OCI-LY1 (cell line): ENCODE data around the gene HDAC8.

Experiments
- H2AFZ ChIP-seq: fragments of 200-600 bp; sonication (generic), shearing (Covaris generic); 2 replicates; pipeline ENCODE4 v1.6.0; 2014; ENCODE audit warnings: antibody characterized with exemption, mild to moderate bottlenecking, low read length
- H3F3A ChIP-seq: fragments of 200-600 bp; sonication (generic), shearing (Covaris generic); 2 replicates; pipeline ENCODE4 v1.6.0; 2014; ENCODE audit warnings: mild to moderate bottlenecking, antibody characterized with exemption, low read length, moderate library complexity; ENCODE audit not compliant: insufficient read depth
- H3K27ac ChIP-seq: fragments of 200-600 bp; sonication (generic); 2 replicates; pipeline ENCODE4 v1.5.1; 2014; ENCODE audit warnings: low read length, mixed run types, mild to moderate bottlenecking, low read depth; ENCODE audit not compliant: poor library complexity, severe bottlenecking
- H3K27me3 ChIP-seq: fragments of 200-600 bp; sonication (generic); 2 replicates; pipeline ENCODE4 v1.6.0; 2014; ENCODE audit warnings: antibody characterized with exemption, mild to moderate bottlenecking, low read length, moderate library complexity; ENCODE audit not compliant: insufficient read depth
- H3K36me3 ChIP-seq: fragments of 200-600 bp; sonication (generic); 2 replicates; pipeline ENCODE4 v1.6.1; 2014; ENCODE audit warnings: mild to moderate bottlenecking, antibody characterized with exemption, low read length, moderate library complexity, mixed read lengths; ENCODE audit not compliant: insufficient read depth
- H3K4me1 ChIP-seq: fragments of 200-600 bp; sonication (generic); 2 replicates; pipeline ENCODE4 v1.5.1; 2014; ENCODE audit warnings: mild to moderate bottlenecking, low read length, moderate library complexity; ENCODE audit not compliant: insufficient read depth, severe bottlenecking
- H3K4me2 ChIP-seq: fragments of 200-600 bp; sonication (generic), shearing (Covaris generic); 2 replicates; pipeline ENCODE4 v1.6.1; 2014; ENCODE audit warnings: low read length
- H3K4me3 ChIP-seq: fragments of 200-600 bp; sonication (generic); 2 replicates; pipeline ENCODE4 v1.5.1; 2014; ENCODE audit warnings: low read length, low read depth, mild to moderate bottlenecking, mixed read lengths; ENCODE audit not compliant: poor library complexity, severe bottlenecking
- H3K79me2 ChIP-seq: fragments of 200-600 bp; shearing (Covaris generic); 2 replicates; pipeline ENCODE4 v1.6.1; 2016; ENCODE audit warnings: mixed run types, low read length, mixed read lengths; ENCODE audit not compliant: insufficient read depth
- H3K9ac ChIP-seq: fragments of 200-600 bp; sonication (generic), shearing (Covaris generic); 2 replicates; pipeline ENCODE4 v1.6.1; 2014; ENCODE audit warnings: mild to moderate bottlenecking, low read length, mixed read lengths
- H3K9me2 ChIP-seq: fragments of 200-600 bp; sonication (generic), shearing (Covaris generic); 2 replicates; pipeline ENCODE4 v1.6.1; 2014; ENCODE audit warnings: low read depth, mild to moderate bottlenecking, low read length, mixed read lengths
- H3K9me3 ChIP-seq: fragments of 200-600 bp; shearing (Covaris generic); 2 replicates; pipeline ENCODE4 v1.6.1; 2014; ENCODE audit warnings: low read length, mixed read lengths
- H4K20me1 ChIP-seq: fragments of 200-600 bp; sonication (generic), shearing (Covaris generic); 2 replicates; pipeline ENCODE4 v1.6.0; 2016; ENCODE audit warnings: mild to moderate bottlenecking, low read length; ENCODE audit not compliant: insufficient read depth
- EZH2 ChIP-seq: fragments of 200-600 bp; sonication (generic), shearing (Covaris generic); IDR thresholded peaks from 2 replicates; pipeline ENCODE4 v1.8.0; 2017; ENCODE audit warnings: borderline replicate concordance, mixed run types, mild to moderate bottlenecking, antibody characterized with exemption, low read length, moderate library complexity, mixed read lengths
- TF ChIP-seq, protein P1 (sequence below): fragments of 200-600 bp; sonication (generic), shearing (Covaris generic); IDR thresholded peaks from 2 replicates; pipeline ENCODE4 v1.5.1; 2017; ENCODE audit warnings: mild to moderate bottlenecking, antibody characterized with exemption, low read length, moderate library complexity, mixed read lengths

The HDAC8 gene

DNA sequence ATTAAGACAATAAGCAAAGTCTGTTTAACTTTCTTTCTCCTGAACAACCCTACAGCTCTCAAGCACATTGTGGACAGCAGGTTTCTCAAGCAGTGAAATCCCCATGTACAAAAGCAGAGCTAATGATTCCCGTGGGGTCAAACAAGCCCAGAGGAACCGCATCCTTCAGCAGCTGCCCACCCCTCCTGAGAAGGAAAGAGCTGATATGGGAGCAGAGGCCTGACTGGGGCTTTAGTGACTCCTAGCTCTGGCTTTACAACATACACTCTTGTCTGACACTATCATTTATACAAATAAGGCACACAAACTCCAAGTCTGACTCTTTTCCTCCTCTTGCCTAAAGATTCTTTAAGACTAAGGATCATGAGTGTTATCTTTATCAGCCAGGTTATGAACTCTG, 32.8 kb downstream of the HDAC8 start:
- no peaks in the 10 kb centered on the region for H3K27me3 ChIP-seq
- no peak overlapping the region for H3K27ac ChIP-seq
- no peak overlapping the region for H3K9ac ChIP-seq
- H3K9me3 ChIP-seq = no peaks in the 10 kb centered on the region
- H3K79me2 ChIP-seq = no peaks in the 10 kb centered on the region
- no peak overlapping the region for H3K4me3 ChIP-seq
- no peaks in the 10 kb centered on the region for H3K9me2 ChIP-seq
- no peak overlapping the region for H3K4me2 ChIP-seq
- H3K4me1 ChIP-seq = no peaks in the 10 kb centered on the region
- no peaks in the 10 kb centered on the region for H3K36me3 ChIP-seq
- TF ChIP-seq, protein P1, sequence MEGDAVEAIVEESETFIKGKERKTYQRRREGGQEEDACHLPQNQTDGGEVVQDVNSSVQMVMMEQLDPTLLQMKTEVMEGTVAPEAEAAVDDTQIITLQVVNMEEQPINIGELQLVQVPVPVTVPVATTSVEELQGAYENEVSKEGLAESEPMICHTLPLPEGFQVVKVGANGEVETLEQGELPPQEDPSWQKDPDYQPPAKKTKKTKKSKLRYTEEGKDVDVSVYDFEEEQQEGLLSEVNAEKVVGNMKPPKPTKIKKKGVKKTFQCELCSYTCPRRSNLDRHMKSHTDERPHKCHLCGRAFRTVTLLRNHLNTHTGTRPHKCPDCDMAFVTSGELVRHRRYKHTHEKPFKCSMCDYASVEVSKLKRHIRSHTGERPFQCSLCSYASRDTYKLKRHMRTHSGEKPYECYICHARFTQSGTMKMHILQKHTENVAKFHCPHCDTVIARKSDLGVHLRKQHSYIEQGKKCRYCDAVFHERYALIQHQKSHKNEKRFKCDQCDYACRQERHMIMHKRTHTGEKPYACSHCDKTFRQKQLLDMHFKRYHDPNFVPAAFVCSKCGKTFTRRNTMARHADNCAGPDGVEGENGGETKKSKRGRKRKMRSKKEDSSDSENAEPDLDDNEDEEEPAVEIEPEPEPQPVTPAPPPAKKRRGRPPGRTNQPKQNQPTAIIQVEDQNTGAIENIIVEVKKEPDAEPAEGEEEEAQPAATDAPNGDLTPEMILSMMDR = no peak
- TF ChIP-seq EZH2 = no peak
- H2AFZ ChIP-seq = no peak overlapping the region
- no peaks in the 10 kb centered on the region for H4K20me1 ChIP-seq
- no peaks in the 10 kb centered on the region for H3F3A ChIP-seq

DNA sequence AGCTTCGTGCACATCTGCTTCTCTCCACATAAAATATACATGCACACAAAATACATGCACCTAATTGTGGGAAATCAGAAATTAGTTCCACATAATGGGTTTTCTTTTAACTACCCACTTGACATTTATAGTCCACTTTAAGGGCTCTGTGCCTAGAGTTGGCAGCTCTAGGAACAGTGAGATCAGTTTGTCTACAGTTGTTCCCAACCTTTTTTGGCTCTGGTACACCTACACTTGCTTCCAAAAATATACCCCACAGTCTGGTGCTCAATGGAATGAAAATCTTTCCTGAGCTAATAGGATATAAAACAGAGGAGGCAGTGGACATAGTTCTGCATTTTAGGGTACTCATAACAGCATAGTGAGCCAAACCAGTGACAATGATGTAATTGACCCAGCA, 36.1 kb downstream of the HDAC8 start:
- no peak overlapping the region for H3K27ac ChIP-seq
- TF ChIP-seq EZH2 = no peak
- TF ChIP-seq, protein P1 = no peak
- H3F3A ChIP-seq = no peaks in the 10 kb centered on the region
- H3K9me2 ChIP-seq = no peaks in the 10 kb centered on the region
- no peak overlapping the region for H3K9ac ChIP-seq
- H3K4me2 ChIP-seq = no peak overlapping the region
- no peaks in the 10 kb centered on the region for H3K79me2 ChIP-seq
- no peaks in the 10 kb centered on the region for H4K20me1 ChIP-seq
- H3K36me3 ChIP-seq = no peaks in the 10 kb centered on the region
- no peak overlapping the region for H2AFZ ChIP-seq
- no peaks in the 10 kb centered on the region for H3K9me3 ChIP-seq
- no peak overlapping the region for H3K4me3 ChIP-seq
- no peaks in the 10 kb centered on the region for H3K27me3 ChIP-seq
- no peaks in the 10 kb centered on the region for H3K4me1 ChIP-seq

DNA sequence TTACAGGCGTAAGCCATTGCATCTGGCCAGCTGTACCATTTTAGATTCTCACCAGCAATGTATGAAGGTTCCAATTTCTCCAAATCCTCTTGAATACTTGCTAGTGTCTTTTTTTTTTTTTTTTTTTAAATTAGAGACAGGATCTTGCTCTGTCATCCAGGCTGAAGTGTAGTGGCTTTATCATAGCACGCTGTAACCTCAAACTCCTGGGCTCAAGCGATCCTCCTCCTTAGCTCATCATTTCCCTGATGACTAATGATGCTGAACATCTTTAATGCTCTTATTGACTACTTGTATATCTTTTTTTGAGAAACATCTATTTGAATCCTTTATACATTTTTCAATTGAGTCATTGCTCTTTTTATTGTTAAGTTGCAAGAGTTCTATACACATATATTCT, 40.3 kb downstream of the HDAC8 start:
- H3K9me2 ChIP-seq = no peaks in the 10 kb centered on the region
- no peak for TF ChIP-seq EZH2
- TF ChIP-seq, protein P1 = no peak
- no peaks in the 10 kb centered on the region for H3K9me3 ChIP-seq
- H3K27me3 ChIP-seq = no peaks in the 10 kb centered on the region
- no peak overlapping the region for H2AFZ ChIP-seq
- no peaks in the 10 kb centered on the region for H3F3A ChIP-seq
- H3K36me3 ChIP-seq = no peaks in the 10 kb centered on the region
- no peaks in the 10 kb centered on the region for H3K79me2 ChIP-seq
- H3K27ac ChIP-seq = no peak overlapping the region
- no peaks in the 10 kb centered on the region for H4K20me1 ChIP-seq
- no peak overlapping the region for H3K4me3 ChIP-seq
- H3K4me2 ChIP-seq = no peak overlapping the region
- no peaks in the 10 kb centered on the region for H3K4me1 ChIP-seq
- no peak overlapping the region for H3K9ac ChIP-seq
